ENCODE measurements around the gene ODF2.

- TF ChIP-seq MAX (IDR thresholded peaks at IDR 0.05; ENCODE audit: low read depth, low read length) (no peak), CTCF (IDR thresholded peaks at IDR 0.05; ENCODE audit: low read depth, low read length) (no peak), POLR2A (IDR thresholded peaks at IDR 0.05; ENCODE audit: extremely low read depth, insufficient read length) (no peak), MYC (IDR thresholded peaks at IDR 0.05; ENCODE audit: low read depth, low read length) (no peak)
These were observed 57.0 kb downstream of the ODF2 start for GRCh38 chr9:128512820-128513219.

All from NB4 (cell line).